ENCODE results near the gene ALKBH5.

ALKBH5 gene

GRCh38 chr17:18182978-18183333, 672 bp upstream of the ALKBH5 start:
- Histone ChIP-seq H3K36me3 (ENCODE audit: control insufficient read depth, insufficient read depth, low read length) (peaks cover 1% of the 10 kb centered on the region), H3K4me1 (ENCODE audit: control insufficient read depth, low read depth, low read length) (peaks cover 23% of the 10 kb centered on the region), H2BK15ac (replicated peaks; ENCODE audit: low read depth) (no peak overlapping the region), H4K8ac (ENCODE audit: low read depth, low read length) (no peak overlapping the region), H3K79me2 (ENCODE audit: control insufficient read depth, insufficient read depth, low read length) (peaks cover 37% of the 10 kb centered on the region), H2BK120ac (ENCODE audit: low read depth, low read length) (no peak overlapping the region), H3K4me3 (ENCODE audit: low read length) (peak overlapping the region; percentile 51), H4K5ac (ENCODE audit: low read length) (no peak overlapping the region), H3K18ac (ENCODE audit: low read length) (peak overlapping the region; percentile 53), H3K4ac (ENCODE audit: low read depth, low read length) (peak overlapping the region; percentile 61), H3K79me1 (ENCODE audit: low read length) (peaks cover 27% of the 10 kb centered on the region), H2AK5ac (ENCODE audit: low read length) (no peak overlapping the region), H3K56ac (ENCODE audit: low read length) (peak overlapping the region; percentile 90), H3K4me2 (ENCODE audit: low read length) (peak overlapping the region; percentile 48), H3K27me3 (ENCODE audit: insufficient read depth, low read length, poor library complexity) (no peaks in the 10 kb centered on the region), H3K27ac (ENCODE audit: low read depth, low read length) (peak overlapping the region; percentile 95), H2BK5ac (ENCODE audit: low read length) (peak overlapping the region; percentile 2), H3K23ac (ENCODE audit: low read length) (no peak overlapping the region), H3K9ac (ENCODE audit: low read length) (peak overlapping the region; percentile 70)
- no peak for DNase-seq
- WGBS (ENCODE audit: extremely low coverage, insufficient coverage, low lambda C conversion rate), result no CpG with 5 or more reads among the region's 33 CpGs

- Histone ChIP-seq H3K56ac (ENCODE audit: low read length) (peak overlapping the region; percentile 98), H2BK15ac (replicated peaks; ENCODE audit: low read depth) (no peak overlapping the region), H3K23ac (ENCODE audit: low read length) (peak overlapping the region; percentile 54), H3K4me3 (ENCODE audit: low read length) (peak overlapping the region; percentile 61), H3K27ac (ENCODE audit: low read depth, low read length) (peak overlapping the region; percentile 91), H3K4me2 (ENCODE audit: low read length) (peak overlapping the region; percentile 96), H3K18ac (ENCODE audit: low read length) (peak overlapping the region; percentile 57), H3K4ac (ENCODE audit: low read depth, low read length) (no peak overlapping the region), H2BK120ac (ENCODE audit: low read depth, low read length) (no peak overlapping the region), H4K5ac (ENCODE audit: low read length) (no peak overlapping the region), H3K79me2 (ENCODE audit: control insufficient read depth, insufficient read depth, low read length) (peaks cover 49% of the 10 kb centered on the region), H3K27me3 (ENCODE audit: insufficient read depth, low read length, poor library complexity) (no peaks in the 10 kb centered on the region), H3K4me1 (ENCODE audit: control insufficient read depth, low read depth, low read length) (peaks cover 23% of the 10 kb centered on the region), H4K8ac (ENCODE audit: low read depth, low read length) (no peak overlapping the region), H3K79me1 (ENCODE audit: low read length) (peaks cover 33% of the 10 kb centered on the region), H3K36me3 (ENCODE audit: control insufficient read depth, insufficient read depth, low read length) (peaks cover 1% of the 10 kb centered on the region), H2BK5ac (ENCODE audit: low read length) (no peak overlapping the region), H2AK5ac (ENCODE audit: low read length) (no peak overlapping the region), H3K9ac (ENCODE audit: low read length) (peak overlapping the region; percentile 96)
- WGBS (ENCODE audit: extremely low coverage, insufficient coverage, low lambda C conversion rate), result no CpG with 5 or more reads among the region's 92 CpGs
- DNase-seq, result peak; percentile 68
Measured at GRCh38 chr17:18184143-18185031, 759 bp downstream of the ALKBH5 start.

GRCh38 chr17:18185391-18185790, 1.8 kb downstream of the ALKBH5 start:
- H3K18ac ChIP-seq (ENCODE audit: low read length), result no peak overlapping the region
- peak overlapping the region; percentile 62 for H3K9ac ChIP-seq (ENCODE audit: low read length)
- H3K79me2 ChIP-seq (ENCODE audit: control insufficient read depth, insufficient read depth, low read length), result peaks cover 57% of the 10 kb centered on the region
- peaks cover 23% of the 10 kb centered on the region for H3K4me1 ChIP-seq (ENCODE audit: control insufficient read depth, low read depth, low read length)
- no peaks in the 10 kb centered on the region for H3K27me3 ChIP-seq (ENCODE audit: insufficient read depth, low read length, poor library complexity)
- no peak overlapping the region for H4K5ac ChIP-seq (ENCODE audit: low read length)
- H3K4ac ChIP-seq (ENCODE audit: low read depth, low read length), result no peak overlapping the region
- H3K79me1 ChIP-seq (ENCODE audit: low read length), result peaks cover 38% of the 10 kb centered on the region
- H3K27ac ChIP-seq (ENCODE audit: low read depth, low read length), result no peak overlapping the region
- peaks cover 1% of the 10 kb centered on the region for H3K36me3 ChIP-seq (ENCODE audit: control insufficient read depth, insufficient read depth, low read length)
- no peak overlapping the region for H4K8ac ChIP-seq (ENCODE audit: low read depth, low read length)
- H3K4me2 ChIP-seq (ENCODE audit: low read length), result peak overlapping the region; percentile 82
- no peak overlapping the region for H2AK5ac ChIP-seq (ENCODE audit: low read length)
- H3K4me3 ChIP-seq (ENCODE audit: low read length), result peak overlapping the region; percentile 15
- peak; percentile 61 for DNase-seq
- peak overlapping the region; percentile 73 for H3K56ac ChIP-seq (ENCODE audit: low read length)
- no peak overlapping the region for H3K23ac ChIP-seq (ENCODE audit: low read length)
- H2BK5ac ChIP-seq (ENCODE audit: low read length), result no peak overlapping the region
- H2BK15ac ChIP-seq (replicated peaks; ENCODE audit: low read depth), result no peak overlapping the region
- H2BK120ac ChIP-seq (ENCODE audit: low read depth, low read length), result no peak overlapping the region
- no CpG with 5 or more reads among the region's 3 CpGs for WGBS (ENCODE audit: extremely low coverage, insufficient coverage, low lambda C conversion rate)

DNA sequence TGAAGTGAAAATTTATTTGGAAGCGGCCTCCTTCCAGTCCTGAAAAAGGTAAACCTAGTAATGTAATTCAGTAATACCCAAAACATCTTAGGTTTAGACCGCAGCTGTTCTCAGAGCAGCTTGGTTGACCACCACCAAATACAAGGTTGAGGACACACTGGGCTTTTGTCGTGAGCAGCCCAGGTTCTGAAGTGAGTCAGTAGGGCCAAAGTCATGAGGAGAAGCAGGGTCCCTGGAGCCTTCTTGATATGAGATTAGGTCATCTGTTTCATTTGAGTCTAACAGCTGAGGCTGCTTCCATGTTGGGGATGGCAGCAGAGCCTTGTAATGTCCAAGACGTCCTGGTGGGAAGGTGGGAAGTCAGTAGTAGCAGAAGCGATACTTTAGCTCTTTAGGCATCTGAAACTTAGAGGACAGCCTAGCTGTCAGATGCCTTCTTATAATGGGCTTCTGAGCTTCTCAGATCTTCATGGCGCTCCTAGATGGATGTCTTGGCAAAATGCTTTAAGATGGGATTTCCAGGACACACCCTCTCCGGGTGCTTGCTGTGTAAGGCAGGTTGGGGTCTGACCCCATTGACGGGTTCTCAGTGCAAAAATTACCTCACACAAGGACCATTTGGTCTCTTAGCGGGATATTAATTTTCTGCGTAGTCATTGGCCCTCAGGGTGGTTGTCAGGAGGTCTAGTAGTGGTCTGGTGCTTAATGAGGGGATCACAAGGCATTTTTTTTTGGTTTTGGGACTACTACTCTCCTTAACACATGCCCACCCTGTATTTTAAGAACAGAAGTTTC, 2.4 kb downstream of the ALKBH5 start:
- H3K23ac ChIP-seq (ENCODE audit: low read length), result no peak overlapping the region
- peaks cover 23% of the 10 kb centered on the region for H3K4me1 ChIP-seq (ENCODE audit: control insufficient read depth, low read depth, low read length)
- H4K8ac ChIP-seq (ENCODE audit: low read depth, low read length), result no peak overlapping the region
- no peak overlapping the region for H3K18ac ChIP-seq (ENCODE audit: low read length)
- peaks cover 63% of the 10 kb centered on the region for H3K79me2 ChIP-seq (ENCODE audit: control insufficient read depth, insufficient read depth, low read length)
- WGBS (ENCODE audit: extremely low coverage, insufficient coverage, low lambda C conversion rate), result no CpG with 5 or more reads among the region's 10 CpGs
- H3K79me1 ChIP-seq (ENCODE audit: low read length), result peaks cover 42% of the 10 kb centered on the region
- H3K36me3 ChIP-seq (ENCODE audit: control insufficient read depth, insufficient read depth, low read length), result peaks cover 1% of the 10 kb centered on the region
- H4K5ac ChIP-seq (ENCODE audit: low read length), result no peak overlapping the region
- peak overlapping the region; percentile 73 for H3K56ac ChIP-seq (ENCODE audit: low read length)
- DNase-seq, result no peak
- no peak overlapping the region for H2BK120ac ChIP-seq (ENCODE audit: low read depth, low read length)
- H3K4me3 ChIP-seq (ENCODE audit: low read length), result peak overlapping the region; percentile 15
- H3K9ac ChIP-seq (ENCODE audit: low read length), result peak overlapping the region; percentile 62
- no peak overlapping the region for H3K27ac ChIP-seq (ENCODE audit: low read depth, low read length)
- H2AK5ac ChIP-seq (ENCODE audit: low read length), result no peak overlapping the region
- H3K27me3 ChIP-seq (ENCODE audit: insufficient read depth, low read length, poor library complexity), result no peaks in the 10 kb centered on the region
- H2BK5ac ChIP-seq (ENCODE audit: low read length), result no peak overlapping the region
- H2BK15ac ChIP-seq (replicated peaks; ENCODE audit: low read depth), result no peak overlapping the region
- no peak overlapping the region for H3K4ac ChIP-seq (ENCODE audit: low read depth, low read length)
- peak overlapping the region; percentile 82 for H3K4me2 ChIP-seq (ENCODE audit: low read length)

DNA sequence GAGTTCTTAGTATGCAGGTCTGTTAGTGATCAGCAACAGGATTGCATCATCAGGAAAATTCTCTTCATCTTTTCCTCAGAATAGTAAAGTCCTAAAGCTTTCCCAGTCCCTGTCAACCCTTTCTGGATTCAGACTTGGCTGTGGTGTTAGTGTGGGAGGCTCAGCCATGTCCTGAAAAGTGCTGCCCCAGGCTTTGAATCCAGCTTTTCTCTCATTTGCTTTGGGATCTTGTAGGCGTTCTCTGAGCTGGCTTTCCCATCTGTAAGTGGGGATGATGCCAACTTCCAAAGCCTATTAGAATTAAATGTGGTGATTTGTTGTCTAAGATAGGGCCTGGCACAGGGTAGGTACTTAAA, 3.0 kb downstream of the ALKBH5 start:
- Histone ChIP-seq H3K4me3 (ENCODE audit: low read length) (no peak overlapping the region), H4K8ac (ENCODE audit: low read depth, low read length) (no peak overlapping the region), H2BK15ac (replicated peaks; ENCODE audit: low read depth) (no peak overlapping the region), H4K5ac (ENCODE audit: low read length) (no peak overlapping the region), H3K4me2 (ENCODE audit: low read length) (peak overlapping the region; percentile 82), H2AK5ac (ENCODE audit: low read length) (no peak overlapping the region), H2BK120ac (ENCODE audit: low read depth, low read length) (no peak overlapping the region), H3K4me1 (ENCODE audit: control insufficient read depth, low read depth, low read length) (peaks cover 23% of the 10 kb centered on the region), H3K27ac (ENCODE audit: low read depth, low read length) (no peak overlapping the region), H3K79me2 (ENCODE audit: control insufficient read depth, insufficient read depth, low read length) (peaks cover 68% of the 10 kb centered on the region), H3K27me3 (ENCODE audit: insufficient read depth, low read length, poor library complexity) (no peaks in the 10 kb centered on the region), H3K18ac (ENCODE audit: low read length) (no peak overlapping the region), H3K4ac (ENCODE audit: low read depth, low read length) (no peak overlapping the region), H3K23ac (ENCODE audit: low read length) (no peak overlapping the region), H3K79me1 (ENCODE audit: low read length) (peaks cover 46% of the 10 kb centered on the region), H3K56ac (ENCODE audit: low read length) (peak overlapping the region; percentile 73), H3K36me3 (ENCODE audit: control insufficient read depth, insufficient read depth, low read length) (peaks cover 1% of the 10 kb centered on the region), H2BK5ac (ENCODE audit: low read length) (no peak overlapping the region), H3K9ac (ENCODE audit: low read length) (peak overlapping the region; percentile 62)
- no CpG with 5 or more reads among the region's 1 CpG for WGBS (ENCODE audit: extremely low coverage, insufficient coverage, low lambda C conversion rate)
- DNase-seq, result no peak
